AG04450 (cell line): ENCODE data around the gene SPRTN. TPM values are rescaled to one million over a fixed set of nuclear protein-coding genes. Genes with fewer than 3 reads are reported as not detected.

ENCODE experiments used
- CTCF ChIA-PET: fragments of 300-600, 350-600 bp; formaldehyde crosslinking; extraction: SDS; loops from one replicate; lab custom pipeline; 2022; ENCODE audit warnings: antibody characterized with exemption, inconsistent platforms; lab: Charles Lee
- POLR2A ChIA-PET: fragments of 350-600 bp; formaldehyde crosslinking; extraction: SDS; loops from one replicate; lab custom pipeline; 2021; ENCODE audit warnings: antibody characterized with exemption, inconsistent platforms; lab: Yijun Ruan, JAX
- DNase-seq: peaks from one replicate; pipeline ENCODE4 v3.0.0-alpha.2; 2011; ENCODE audit warnings: low read depth, low spot score
- H3K27ac ChIP-seq: one replicate; pipeline ENCODE4 v1.5.1; 2012; ENCODE audit warnings: low read depth, low read length, control low read depth
- H3K27me3 ChIP-seq: one replicate; pipeline ENCODE4 v1.6.0; 2012; ENCODE audit warnings: low read length; ENCODE audit not compliant: control insufficient read depth, insufficient read depth
- H3K4me3 ChIP-seq: 2 replicates; pipeline ENCODE4 v1.5.1; 2011; ENCODE audit warnings: mild to moderate bottlenecking, low read depth, low read length, control low read depth
- H3K9me3 ChIP-seq: 2 replicates; pipeline ENCODE4 v1.5.1; 2012; ENCODE audit warnings: low read length; ENCODE audit not compliant: control insufficient read depth, insufficient read depth
- polyA plus RNA-seq: library from polyadenylated mRNA; depleted of rRNA; stranded (reverse); fragments of >200 nt; gene quantifications from 2 replicates; pipeline ENCODE4 v1.2.3, GENCODE V29; 2011
- TF ChIP-seq, protein P1 (sequence below): IDR thresholded peaks from 2 replicates; pipeline ENCODE4 v1.5.1; 2011; ENCODE audit warnings: low read depth, low read length, control low read depth, inconsistent platforms

Gene SPRTN
- polyA plus RNA-seq, 1 experiment = 12.6 TPM

DNA sequence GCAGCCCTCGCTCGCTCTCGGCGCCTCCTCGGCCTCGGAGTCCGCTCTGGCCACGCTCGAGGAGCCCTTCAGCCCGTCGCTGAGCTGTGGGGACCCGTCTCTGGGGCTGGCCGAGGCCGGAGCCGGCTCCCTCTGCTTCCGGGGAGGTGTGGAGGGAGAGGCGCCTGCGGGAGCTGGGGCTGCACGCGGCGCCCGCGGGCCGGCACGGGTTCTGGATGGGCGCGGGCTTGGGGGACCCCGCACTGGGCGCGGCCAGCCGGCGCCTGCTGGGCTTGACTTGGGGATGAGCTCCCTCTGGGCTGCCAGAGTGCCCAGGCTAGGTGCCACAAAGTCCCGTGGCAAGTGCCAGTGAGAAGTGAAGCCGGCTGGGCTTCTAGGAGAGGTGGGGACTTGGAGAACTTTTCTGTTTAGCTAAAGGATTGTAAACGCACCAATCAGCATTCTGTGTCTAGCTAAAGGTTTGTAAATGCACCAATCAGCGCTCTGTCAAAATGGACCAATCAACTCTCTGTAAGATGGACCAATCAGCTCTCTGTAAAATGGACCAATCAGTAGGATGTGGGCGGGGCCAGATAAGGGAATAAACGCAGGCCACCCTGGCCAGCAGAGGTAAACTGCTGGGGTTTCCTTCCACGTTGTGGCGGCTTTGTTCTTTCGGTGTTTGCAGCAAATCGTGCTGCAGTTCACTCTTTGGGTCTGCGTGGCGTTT lies 20.6 kb upstream of the SPRTN start:
- no peak for DNase-seq
- no peaks in the 10 kb centered on the region for H3K27me3 ChIP-seq
- TF ChIP-seq, protein P1, sequence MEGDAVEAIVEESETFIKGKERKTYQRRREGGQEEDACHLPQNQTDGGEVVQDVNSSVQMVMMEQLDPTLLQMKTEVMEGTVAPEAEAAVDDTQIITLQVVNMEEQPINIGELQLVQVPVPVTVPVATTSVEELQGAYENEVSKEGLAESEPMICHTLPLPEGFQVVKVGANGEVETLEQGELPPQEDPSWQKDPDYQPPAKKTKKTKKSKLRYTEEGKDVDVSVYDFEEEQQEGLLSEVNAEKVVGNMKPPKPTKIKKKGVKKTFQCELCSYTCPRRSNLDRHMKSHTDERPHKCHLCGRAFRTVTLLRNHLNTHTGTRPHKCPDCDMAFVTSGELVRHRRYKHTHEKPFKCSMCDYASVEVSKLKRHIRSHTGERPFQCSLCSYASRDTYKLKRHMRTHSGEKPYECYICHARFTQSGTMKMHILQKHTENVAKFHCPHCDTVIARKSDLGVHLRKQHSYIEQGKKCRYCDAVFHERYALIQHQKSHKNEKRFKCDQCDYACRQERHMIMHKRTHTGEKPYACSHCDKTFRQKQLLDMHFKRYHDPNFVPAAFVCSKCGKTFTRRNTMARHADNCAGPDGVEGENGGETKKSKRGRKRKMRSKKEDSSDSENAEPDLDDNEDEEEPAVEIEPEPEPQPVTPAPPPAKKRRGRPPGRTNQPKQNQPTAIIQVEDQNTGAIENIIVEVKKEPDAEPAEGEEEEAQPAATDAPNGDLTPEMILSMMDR = no peak
- CTCF ChIA-PET = no interaction called here
- no peak overlapping the region for H3K27ac ChIP-seq
- H3K9me3 ChIP-seq = peaks cover 10% of the 10 kb centered on the region
- POLR2A ChIA-PET = no interaction called here
- no peak overlapping the region for H3K4me3 ChIP-seq

DNA sequence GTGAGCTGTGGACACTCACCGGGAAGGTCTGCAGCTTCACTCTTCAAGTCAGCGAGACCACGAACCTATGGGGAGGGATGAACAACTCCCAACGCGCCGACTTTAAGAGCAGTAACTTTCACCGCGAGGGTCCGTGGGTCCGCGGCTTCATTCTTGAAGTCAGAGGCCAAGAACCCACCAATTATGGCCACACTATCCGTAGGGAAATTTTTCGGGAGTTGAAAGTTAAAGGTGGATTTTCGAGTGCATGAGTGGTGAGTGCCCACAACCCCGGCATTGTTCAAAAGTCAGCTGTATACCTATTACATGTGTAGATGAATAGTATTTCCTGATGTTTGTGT lies 20.1 kb upstream of the SPRTN start:
- DNase-seq = no peak
- Histone ChIP-seq H3K27me3 (no peaks in the 10 kb centered on the region), H3K27ac (no peak overlapping the region), H3K4me3 (no peak overlapping the region), H3K9me3 (peaks cover 10% of the 10 kb centered on the region)
- ChIA-PET POLR2A (no interaction called here), CTCF (no interaction called here)
- TF ChIP-seq, protein P1 = no peak

DNA sequence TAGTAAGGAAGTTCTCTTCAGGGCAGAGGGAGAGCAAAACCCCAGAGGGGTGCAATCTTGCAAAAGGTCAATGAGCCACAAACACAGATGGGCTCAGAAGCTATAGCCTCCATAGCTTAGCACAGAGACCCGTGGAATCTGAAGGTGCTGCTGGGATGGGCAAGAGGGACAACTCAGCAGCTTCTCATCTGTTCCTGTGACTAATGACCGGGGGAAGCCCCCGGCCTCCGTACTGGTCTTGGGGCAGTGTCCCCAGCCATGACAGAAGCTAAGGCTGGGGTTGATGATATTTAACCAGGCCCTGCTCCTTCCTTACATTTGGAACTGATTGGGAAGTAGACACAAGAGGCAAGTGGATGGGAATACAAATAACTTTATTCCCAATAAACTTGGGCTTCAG lies 19.5 kb upstream of the SPRTN start:
- CTCF ChIA-PET = no interaction called here
- TF ChIP-seq, protein P1 = no peak

DNA sequence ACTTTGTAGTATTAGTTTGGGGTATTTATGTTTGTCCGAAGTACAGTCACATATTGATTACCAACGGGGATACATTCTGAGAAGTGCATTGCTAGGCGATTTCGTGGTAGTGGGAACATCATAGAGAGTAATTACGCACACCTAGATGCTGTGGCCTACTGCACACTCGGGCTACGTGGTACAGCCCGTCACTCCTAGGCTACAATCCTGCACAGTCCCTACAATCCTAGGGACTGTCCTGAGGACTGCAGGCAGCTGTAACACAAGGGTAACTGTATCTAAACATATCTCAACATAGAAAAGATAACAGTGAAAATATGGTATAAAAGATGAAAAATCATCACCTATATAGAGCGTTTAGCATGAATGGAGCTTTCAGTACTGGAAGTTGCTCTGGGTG lies 19.0 kb upstream of the SPRTN start:
- DNase-seq = no peak
- ChIA-PET POLR2A (no interaction called here), CTCF (no interaction called here)
- Histone ChIP-seq H3K4me3 (no peak overlapping the region), H3K9me3 (peaks cover 10% of the 10 kb centered on the region), H3K27ac (no peak overlapping the region), H3K27me3 (no peaks in the 10 kb centered on the region)
- TF ChIP-seq, protein P1 = no peak

More for the DNA sequence above, 19.5 kb upstream of the SPRTN start:
- H3K27ac ChIP-seq = no peak overlapping the region
- DNase-seq = no peak
- H3K4me3 ChIP-seq = no peak overlapping the region
- POLR2A ChIA-PET = no interaction called here
- no peaks in the 10 kb centered on the region for H3K27me3 ChIP-seq
- H3K9me3 ChIP-seq = peaks cover 10% of the 10 kb centered on the region

DNA sequence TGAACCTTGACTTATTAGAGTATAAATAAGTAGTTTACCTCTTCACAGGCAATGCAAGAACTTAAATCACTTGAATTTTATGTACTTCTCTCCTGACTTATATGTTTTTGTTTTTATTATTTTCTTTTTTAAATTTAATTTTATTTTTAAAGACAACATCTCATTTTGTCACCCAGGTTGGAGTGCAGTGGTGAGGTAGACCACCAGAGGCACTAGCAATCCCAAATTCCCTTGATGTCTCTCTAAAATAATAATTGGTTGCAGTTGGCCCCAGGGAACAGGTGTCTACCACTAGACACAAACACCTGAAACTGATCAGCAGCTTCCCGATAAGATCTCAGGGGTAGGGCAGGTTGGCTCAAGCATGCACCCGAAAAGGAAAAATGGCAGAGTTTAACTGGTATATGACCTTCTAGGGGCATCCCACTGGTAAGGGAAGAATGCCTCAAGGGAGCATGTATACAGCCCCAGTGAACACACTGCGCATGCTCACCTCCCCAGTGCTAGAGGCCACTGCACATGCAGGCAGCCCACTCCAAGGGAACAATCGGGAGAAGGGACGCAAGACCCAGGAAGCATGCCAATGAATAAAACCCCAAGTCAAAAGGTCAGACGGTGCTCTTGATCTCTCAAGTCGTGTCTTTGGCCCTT lies 15.1 kb upstream of the SPRTN start:
- DNase-seq = no peak
- H3K27me3 ChIP-seq = no peaks in the 10 kb centered on the region
- no peak overlapping the region for H3K27ac ChIP-seq
- H3K9me3 ChIP-seq = no peaks in the 10 kb centered on the region; the same call in 1 of the 2 replicates
- POLR2A ChIA-PET = no interaction called here
- H3K4me3 ChIP-seq = no peak overlapping the region
- CTCF ChIA-PET = no interaction called here
- TF ChIP-seq, protein P1 = 0 out of 2 replicates have a peak, but pooled peaks have one; percentile 9
